Hematopoietic multipotent progenitor cell (in vitro differentiated cells): ENCODE measurements around the gene RUNX2. TPM values are rescaled to one million over a fixed set of nuclear protein-coding genes. Genes with fewer than 3 reads are reported as not detected.
"Not testable (repeated sequence)": the region's sequence is repeated elsewhere in the genome, so short reads cannot be mapped to it uniquely, and the experiment has no call there.

Experiments
- DNase-seq, 3 donors: peaks; one replicate each; pipeline ENCODE4 v3.0.0-alpha.2; 2011 to 2015; ENCODE audit warnings: low read depth in 2 of 3, low spot score in 2 of 3
- total RNA-seq: library from RNA; depleted of rRNA; stranded (reverse); fragments of >200 nt; gene quantifications from one replicate; pipeline ENCODE4 v1.2.3, GENCODE V29; 2012

RUNX2 gene
- total RNA-seq, 1 donor, result 26.1 TPM

- no peak for DNase-seq
These were observed 122.0 kb downstream of the RUNX2 start for GRCh38 chr6:45450132-45450531.

DNA sequence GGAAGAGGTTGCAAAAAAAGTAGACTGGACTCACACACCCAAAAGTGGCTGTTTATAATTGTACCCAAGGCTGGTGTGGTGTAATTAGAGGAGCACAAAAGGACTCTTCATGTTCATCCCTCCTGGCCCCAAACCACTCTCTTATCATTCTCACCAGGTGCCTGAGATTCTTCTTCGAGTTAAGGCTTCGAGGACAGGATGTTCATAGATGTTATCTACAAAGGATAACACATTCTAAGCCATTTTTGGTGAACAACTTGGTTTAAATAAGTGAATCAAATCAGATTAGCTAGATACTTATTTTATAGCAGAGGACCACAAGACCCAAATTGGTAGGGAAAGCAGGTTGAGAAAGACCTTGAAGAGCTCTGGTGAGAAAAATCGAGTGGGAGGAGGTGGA, 122.7 kb downstream of the RUNX2 start:
- no peak for DNase-seq

- peak in 2 of 3 donors; percentile 68 to 81 for DNase-seq
These were observed 126.1 kb downstream of the RUNX2 start for GRCh38 chr6:45454008-45454911.

DNA sequence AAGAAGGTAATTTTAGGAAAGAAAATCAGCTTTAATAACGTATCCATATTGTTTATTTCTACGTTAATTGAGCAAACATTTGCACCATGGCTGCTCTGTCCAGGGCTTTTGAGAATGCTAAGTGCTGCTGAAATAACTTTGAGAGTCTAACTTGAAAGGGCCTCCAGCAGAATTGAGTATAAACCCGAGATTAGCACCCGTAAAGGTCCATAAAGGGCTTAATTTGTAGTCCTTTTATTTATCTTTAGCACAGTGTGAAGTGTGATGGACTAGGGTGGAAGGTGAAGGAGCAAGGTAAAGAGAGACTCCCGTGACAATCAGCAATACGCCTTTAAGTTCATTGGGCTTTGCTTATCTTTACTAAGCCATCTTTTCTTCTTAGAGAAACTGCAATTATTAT, 127.3 kb downstream of the RUNX2 start:
- DNase-seq, result no peak

DNA sequence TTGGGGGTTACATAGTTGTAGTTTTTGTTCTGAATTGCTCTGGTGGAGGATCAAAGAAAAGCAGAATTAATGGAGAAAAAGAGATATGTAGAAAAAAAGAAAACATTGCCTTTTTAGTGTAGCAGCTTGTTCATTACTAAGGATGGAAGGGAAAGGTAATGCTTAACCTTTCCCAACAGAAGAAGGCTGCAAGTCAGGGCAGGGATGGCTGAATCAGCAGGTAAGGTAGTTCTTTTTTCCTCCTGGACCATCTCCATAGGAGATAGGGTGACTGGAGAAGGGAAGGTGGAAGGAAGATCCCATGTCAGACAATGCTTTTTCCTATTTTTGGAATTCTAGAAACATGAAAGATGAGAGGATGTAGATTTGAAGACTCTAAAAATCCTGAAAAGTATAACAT, 129.0 kb downstream of the RUNX2 start:
- DNase-seq, result no peak

DNA sequence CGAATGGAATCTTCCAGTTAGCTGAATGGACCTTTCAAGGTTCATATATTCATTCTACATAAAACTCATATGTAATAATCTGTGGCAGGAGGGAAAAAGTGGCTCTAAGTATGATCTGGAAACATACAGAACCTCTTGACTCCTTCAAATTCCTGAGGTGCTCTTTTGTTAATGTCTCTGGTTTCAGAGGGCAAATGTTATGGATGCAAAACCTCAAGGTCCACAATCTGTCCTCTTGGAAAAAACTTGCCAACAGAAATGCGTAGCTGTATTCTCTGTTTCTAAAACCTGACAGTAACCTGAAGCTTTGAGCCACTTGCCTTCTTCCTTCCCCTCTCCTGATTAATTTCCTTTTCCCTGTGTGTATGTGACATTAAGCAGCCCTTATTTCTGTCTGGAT, 130.5 kb downstream of the RUNX2 start:
- no peak for DNase-seq

- no peak for DNase-seq
These were observed 132.0 kb downstream of the RUNX2 start for GRCh38 chr6:45460166-45460565.

GRCh38 chr6:45461486-45461885, 133.4 kb downstream of the RUNX2 start:
- no peak for DNase-seq

DNA sequence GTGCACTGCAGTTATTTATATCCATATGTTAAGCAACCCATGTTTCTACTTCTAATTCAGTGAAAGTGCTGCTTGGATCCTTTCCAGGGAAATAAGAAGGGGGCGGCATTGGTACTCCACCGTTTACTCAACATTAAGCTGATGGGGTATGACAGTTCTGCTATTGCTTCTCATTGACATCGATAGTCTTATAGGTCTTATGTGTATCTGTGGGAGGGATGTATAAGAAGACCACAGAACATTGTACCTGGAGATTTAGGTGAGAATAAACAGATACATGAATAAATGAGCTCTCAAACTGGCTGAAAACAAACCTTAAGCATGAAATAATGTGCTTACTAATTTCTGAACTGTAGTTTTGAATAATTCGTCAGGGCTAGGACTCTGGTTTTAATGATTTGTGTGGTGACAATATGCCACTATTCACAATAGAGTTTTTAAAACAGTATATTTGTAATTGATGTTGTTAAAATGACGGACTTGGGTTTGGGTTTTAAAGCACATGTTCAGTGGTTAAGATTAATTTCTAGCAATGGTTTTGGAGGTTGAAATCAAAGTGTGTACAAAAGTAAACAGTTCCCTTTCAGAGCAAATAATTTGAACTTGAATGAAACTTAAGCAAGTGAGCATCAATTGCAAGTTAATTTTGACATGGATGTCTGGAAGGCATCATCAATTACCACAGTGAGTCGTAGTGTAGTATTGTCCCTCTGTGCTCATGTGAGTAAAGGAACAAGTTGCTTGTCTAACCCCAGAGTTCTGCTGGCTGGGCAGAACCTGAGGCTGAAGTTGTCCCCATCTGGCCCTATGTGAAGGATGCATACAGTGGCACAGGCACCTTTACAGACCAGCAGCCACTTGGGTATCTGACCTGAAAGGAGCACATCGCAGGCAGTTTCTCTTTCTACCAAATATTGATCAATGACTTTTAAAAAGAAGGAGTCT, 134.3 kb downstream of the RUNX2 start:
- DNase-seq, result no peak

DNA sequence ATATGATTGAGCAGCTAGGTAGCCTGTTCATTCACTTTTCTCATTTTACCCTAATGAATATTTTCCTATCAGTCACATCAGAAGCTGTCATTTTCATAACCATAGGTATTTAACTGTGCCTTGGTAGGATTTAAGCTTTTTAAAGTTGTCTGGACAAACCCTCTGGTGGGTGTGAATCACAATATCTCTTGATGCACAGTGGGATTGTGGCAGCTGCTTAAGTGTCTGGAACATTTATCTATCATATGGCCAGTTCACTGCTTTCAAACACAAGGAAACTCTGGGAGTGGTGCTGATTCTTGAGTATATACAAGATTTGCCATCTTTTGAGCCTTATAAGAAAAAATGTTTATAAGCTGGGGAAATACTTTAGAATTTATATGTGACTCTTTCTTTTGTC, 136.6 kb downstream of the RUNX2 start:
- DNase-seq, result no peak

- DNase-seq, result no peak
These were observed 138.6 kb downstream of the RUNX2 start for GRCh38 chr6:45466686-45467085.

GRCh38 chr6:45467417-45467816, 139.3 kb downstream of the RUNX2 start:
- DNase-seq, result not testable (repeated sequence)

GRCh38 chr6:45467853-45468252, 139.7 kb downstream of the RUNX2 start:
- DNase-seq, result no peak

GRCh38 chr6:45469663-45470062, 141.5 kb downstream of the RUNX2 start:
- DNase-seq, result no peak

DNA sequence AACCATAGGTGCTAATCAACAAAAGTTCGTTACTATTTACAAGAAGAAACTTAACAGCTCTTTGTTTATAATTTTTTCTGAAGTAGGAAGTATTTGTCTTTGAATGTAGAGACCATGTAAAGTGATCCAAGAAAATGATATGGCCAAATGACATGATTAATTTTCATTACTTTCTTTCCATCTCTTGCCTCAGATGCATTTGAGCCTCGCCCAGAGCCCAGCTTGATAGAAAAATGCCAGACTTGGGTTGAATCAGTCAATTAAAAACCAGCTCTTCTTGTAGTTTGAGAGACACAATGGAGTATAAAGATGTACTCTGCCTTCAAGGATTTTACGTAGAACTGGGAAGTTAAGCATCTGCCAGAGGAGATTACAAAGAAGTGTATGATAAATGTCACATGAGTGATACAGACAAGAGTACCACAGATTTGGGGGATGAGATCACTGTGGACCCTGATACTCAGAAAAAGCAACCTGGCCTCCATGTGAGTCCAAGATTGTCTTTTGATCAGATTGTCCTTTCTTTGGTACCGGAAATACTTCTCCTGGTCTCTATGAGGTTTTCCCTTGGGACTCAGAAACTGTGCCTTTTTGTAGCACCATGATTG, 142.1 kb downstream of the RUNX2 start:
- DNase-seq, result no peak

GRCh38 chr6:45472382-45472781, 144.3 kb downstream of the RUNX2 start:
- DNase-seq, result no peak

- DNase-seq, result no peak
These were observed 145.2 kb downstream of the RUNX2 start for GRCh38 chr6:45473121-45473993.

DNA sequence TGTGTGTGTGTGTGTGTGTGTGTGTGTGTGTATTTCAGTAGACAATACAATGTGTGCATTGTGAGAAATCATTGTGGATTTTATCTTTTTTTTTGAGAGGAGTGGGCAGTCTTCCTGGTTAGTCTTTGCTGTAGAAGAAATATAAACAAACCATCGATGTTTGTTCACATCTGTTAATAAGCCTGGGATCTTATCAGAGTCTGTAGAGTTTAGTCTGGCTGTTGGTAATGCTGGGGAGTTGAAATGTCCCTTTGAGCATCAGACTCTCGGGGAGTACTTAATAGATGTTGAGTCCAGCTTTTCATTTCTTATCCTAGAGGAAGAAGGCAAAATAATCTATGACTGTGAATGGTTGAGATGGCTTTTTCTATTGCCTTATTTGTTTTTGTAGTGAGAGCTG, 146.2 kb downstream of the RUNX2 start:
- DNase-seq, result no peak

GRCh38 chr6:45476341-45476740, 148.2 kb downstream of the RUNX2 start:
- DNase-seq, result no peak

DNA sequence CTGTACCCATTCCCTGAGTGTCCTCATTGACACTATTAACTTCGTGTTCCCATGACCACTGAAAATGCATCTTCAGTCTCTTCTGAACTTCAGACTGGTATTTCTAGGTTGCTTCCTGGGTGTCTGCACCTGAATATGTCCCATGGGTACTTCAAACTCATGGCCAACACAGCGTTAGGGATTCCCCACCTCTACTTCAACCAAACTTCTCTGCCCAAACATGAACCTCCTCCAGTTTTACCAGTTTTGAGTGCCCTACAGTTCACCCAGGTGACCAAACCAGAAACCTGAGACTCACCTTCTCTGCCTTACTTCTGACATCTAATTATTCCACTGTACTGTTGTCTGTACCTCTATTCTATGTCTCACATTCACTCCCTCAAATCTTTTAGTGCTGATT, 149.1 kb downstream of the RUNX2 start:
- no peak for DNase-seq
